Measurements from ENCODE around the gene UBE3D.

Gene UBE3D

DNA sequence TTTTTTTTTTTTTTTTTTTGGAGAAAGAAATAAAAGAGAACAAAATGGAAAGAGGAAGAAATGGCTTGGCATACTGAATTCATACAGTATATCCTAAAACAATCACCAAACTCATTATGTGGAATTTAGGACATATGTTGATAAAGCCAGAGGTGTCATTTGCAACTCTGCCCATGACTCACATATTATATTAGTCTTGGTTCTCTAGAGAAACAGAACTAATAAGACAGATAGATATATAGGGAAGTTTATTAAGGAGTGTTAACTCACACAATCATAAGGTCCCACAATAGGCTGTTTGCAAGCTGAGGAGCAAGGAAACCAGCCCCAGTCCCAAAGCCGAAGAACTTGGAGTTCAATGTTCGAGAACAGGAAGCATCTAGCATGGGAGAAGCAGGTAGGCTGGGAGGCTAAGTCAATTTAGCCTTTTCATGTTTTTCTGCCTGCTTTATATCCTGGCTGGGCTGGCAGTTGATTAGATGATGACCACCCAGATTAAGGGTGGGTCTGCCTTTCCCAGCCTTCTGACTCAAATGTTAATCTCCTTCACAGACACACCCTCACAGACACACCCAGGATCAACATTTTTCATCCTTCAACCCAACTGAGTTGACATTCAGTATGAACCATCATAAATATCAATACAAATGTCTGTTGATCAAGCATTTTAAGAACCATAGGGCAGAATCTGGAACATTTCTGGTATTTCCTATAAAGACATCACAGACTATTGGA lies 102.3 kb downstream of the UBE3D start:
- H3K4me3 ChIP-seq (ENCODE audit: low read length) = no peak overlapping the region
- TF ChIP-seq, protein P1, sequence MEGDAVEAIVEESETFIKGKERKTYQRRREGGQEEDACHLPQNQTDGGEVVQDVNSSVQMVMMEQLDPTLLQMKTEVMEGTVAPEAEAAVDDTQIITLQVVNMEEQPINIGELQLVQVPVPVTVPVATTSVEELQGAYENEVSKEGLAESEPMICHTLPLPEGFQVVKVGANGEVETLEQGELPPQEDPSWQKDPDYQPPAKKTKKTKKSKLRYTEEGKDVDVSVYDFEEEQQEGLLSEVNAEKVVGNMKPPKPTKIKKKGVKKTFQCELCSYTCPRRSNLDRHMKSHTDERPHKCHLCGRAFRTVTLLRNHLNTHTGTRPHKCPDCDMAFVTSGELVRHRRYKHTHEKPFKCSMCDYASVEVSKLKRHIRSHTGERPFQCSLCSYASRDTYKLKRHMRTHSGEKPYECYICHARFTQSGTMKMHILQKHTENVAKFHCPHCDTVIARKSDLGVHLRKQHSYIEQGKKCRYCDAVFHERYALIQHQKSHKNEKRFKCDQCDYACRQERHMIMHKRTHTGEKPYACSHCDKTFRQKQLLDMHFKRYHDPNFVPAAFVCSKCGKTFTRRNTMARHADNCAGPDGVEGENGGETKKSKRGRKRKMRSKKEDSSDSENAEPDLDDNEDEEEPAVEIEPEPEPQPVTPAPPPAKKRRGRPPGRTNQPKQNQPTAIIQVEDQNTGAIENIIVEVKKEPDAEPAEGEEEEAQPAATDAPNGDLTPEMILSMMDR (conservative IDR thresholded peaks at IDR 0.05; ENCODE audit: low read depth, low read length) = no peak
- DNase-seq (ENCODE audit: low read depth) = peak; percentile 64

DNA sequence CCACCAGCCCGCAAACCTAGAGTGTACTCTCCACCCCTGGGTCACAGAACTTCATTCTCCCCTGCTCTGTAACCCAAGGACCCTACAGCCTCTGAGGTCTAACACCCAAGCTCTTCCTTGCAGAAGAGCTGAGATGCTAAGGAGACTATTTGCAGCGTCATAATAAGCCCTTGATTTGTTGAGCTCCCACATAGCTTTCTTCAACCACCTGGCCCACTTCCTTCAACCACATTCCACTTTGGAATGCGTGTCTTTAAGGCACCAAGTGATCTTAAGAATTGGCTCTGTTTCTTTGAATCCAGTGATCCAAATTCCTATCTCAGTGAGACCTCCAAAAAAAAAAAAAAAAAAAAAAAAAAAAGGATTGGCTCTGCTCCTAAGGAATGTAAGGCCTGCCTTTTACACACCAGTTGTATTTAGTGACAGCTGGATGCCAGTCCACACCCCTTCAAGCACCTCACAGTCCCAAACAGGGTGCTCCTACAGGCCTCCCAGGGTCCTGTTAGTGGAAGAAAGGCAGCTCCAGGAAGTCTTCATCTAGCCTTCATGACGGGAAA lies 106.2 kb downstream of the UBE3D start:
- TF ChIP-seq, protein P1 (conservative IDR thresholded peaks at IDR 0.05; ENCODE audit: low read depth, low read length) = no peak
- peak; percentile 65 for DNase-seq (ENCODE audit: low read depth)
- no peak overlapping the region for H3K4me3 ChIP-seq (ENCODE audit: low read length)

DNA sequence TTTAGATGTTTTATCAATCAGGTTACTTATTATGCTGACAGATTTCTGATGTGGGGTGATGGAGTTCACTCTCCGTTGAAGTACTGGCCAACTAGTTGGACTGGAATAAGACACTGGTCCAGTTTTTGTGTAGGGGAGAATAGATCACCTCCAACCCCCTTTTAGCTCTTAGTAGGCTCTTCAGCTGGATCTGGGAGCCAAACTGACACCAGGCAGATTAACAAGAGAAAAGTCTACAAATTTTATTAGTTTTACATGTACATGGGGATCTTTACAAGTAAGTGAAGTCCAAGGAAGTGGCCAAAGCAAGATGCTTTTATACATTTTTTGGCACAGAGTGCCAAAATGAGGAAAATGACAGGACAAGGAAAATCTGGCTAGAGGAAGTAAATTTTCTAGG lies 107.1 kb downstream of the UBE3D start:
- TF ChIP-seq, protein P1 (conservative IDR thresholded peaks at IDR 0.05; ENCODE audit: low read depth, low read length) = no peak
- no peak for DNase-seq (ENCODE audit: low read depth)

DNA sequence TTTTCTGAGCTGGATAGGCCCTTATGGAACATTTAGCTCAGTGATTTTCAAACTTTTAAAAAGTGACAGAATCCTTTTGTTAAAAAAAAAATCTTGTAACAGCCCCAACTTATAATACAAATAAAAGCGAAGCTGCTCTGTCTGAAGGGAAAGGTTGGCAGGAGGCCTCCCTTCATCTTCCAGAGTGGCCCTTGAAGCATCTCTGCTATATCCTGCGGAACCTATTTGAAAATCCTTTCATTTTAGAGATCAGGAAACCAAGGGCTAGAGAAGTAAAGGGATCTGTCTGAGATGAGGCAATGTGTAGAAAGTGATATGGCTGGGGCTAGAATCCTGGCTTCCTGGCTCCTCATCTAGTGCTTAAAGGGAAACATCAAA lies 107.8 kb downstream of the UBE3D start:
- TF ChIP-seq, protein P1 (conservative IDR thresholded peaks at IDR 0.05; ENCODE audit: low read depth, low read length) = no peak
- DNase-seq (ENCODE audit: low read depth) = no peak
- no peak overlapping the region for H3K4me3 ChIP-seq (ENCODE audit: low read length)

More for the DNA sequence above, 107.1 kb downstream of the UBE3D start:
- no peak overlapping the region for H3K4me3 ChIP-seq (ENCODE audit: low read length)

DNA sequence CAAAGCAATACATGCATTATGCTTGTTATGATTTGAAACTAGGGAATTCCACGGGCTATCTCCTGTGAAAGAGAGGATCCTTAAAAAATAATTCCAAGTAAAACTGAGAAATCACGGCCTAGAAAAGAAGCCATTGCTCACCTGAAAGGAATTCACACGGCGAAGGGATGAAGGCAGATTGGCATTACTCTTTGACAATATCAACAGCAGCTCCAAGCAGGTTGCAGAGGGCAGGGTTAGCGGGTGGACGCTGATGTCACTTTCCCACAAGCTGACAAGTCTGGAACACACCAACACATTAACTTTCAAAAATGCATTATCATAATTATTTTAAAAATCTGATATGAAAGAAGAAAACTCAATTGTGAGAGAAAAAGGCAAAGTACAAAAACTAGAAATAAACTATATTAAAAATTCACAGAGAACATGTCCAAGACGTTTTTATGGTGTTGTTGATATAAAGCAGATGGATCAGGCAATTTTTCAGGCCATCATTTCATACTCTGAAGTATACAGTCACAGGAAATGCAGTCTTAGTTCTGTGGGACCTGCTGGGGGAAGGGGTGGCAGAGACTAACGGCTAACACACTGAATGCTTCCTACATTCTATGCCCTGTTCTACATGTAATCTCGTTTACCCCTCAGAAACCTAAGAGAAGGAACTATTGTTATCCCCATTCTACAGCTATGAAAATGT lies 108.3 kb downstream of the UBE3D start:
- no peak for DNase-seq (ENCODE audit: low read depth)
- TF ChIP-seq, protein P1 (conservative IDR thresholded peaks at IDR 0.05; ENCODE audit: low read depth, low read length) = no peak
- no peak overlapping the region for H3K4me3 ChIP-seq (ENCODE audit: low read length)

DNA sequence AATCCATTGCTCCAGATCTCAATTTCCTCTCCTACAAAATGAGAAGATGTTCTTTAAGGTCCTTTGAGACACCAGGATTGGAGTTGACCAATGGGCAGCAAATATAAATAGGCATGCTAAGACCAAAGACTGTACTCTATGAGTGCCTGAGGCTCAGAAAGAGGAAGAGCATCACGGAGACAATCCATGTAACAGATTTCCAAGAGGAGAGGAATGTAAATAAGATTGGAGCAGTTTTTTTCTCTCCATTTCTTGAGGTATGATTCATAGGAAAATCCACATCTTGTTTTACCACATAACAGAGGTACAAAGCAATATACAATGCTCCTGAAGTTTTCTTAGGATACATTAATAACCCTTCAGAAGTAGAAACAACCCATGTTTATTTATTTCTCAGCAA lies 109.8 kb downstream of the UBE3D start:
- TF ChIP-seq, protein P1 (conservative IDR thresholded peaks at IDR 0.05; ENCODE audit: low read depth, low read length) = no peak
- H3K4me3 ChIP-seq (ENCODE audit: low read length) = no peak overlapping the region
- DNase-seq (ENCODE audit: low read depth) = no peak

All from retinal pigment epithelial cell (primary cell).